ENCODE data around the gene FGD3. TPM values are rescaled to one million over a fixed set of nuclear protein-coding genes. Genes with fewer than 3 reads are reported as not detected.

FGD3 gene
- total RNA-seq, 1 experiment from 2014 or later = 26.6 TPM

GRCh38 chr9:92948038-92948534 is 763 bp downstream of the FGD3 start:
- H3K36me3 Mint-ChIP-seq (ENCODE audit: insufficient read depth, unreplicated experiment) = no peaks in the 10 kb centered on the region
- no peaks in the 10 kb centered on the region for H3K4me1 ChIP-seq
- peak overlapping the region; percentile 38 for H3K4me3 Mint-ChIP-seq (ENCODE audit: unreplicated experiment)
- no peak overlapping the region for H3K27ac Mint-ChIP-seq (ENCODE audit: unreplicated experiment)
- H3K4me1 Mint-ChIP-seq (ENCODE audit: low read depth, unreplicated experiment) = no peaks in the 10 kb centered on the region
- no TSS peak for BruUV-seq (replicated peaks)
- ChIA-PET POLR2A (no interaction called here), CTCF (no interaction called here)
- intact Hi-C loops (cut with micrococcal nuclease; ENCODE audit: unreplicated experiment) = no loop called here
- H3K9me3 ChIP-seq = no peaks in the 10 kb centered on the region
- H3K36me3 ChIP-seq (ENCODE audit: control insufficient read depth, insufficient read depth, low read length) = no peaks in the 10 kb centered on the region
- no peak overlapping the region for H3K4me3 ChIP-seq (ENCODE audit: low read depth, low read length)
- DNase-seq = no peak
- no peaks in the 10 kb centered on the region for H3K27me3 ChIP-seq (replicated peaks; ENCODE audit: control insufficient read depth, insufficient read depth, low read length)
- no peaks in the 10 kb centered on the region for H3K27me3 Mint-ChIP-seq (ENCODE audit: insufficient read depth, unreplicated experiment)
- TF ChIP-seq CTCF (IDR thresholded peaks at IDR 0.05; ENCODE audit: insufficient read depth in 1 of 2, low read depth in 1 of 2, low read length in 1 of 2, severe bottlenecking in 1 of 2, unreplicated experiment in 1 of 2) = no peak
- no peaks in the 10 kb centered on the region for H3K9me3 Mint-ChIP-seq (ENCODE audit: unreplicated experiment)

GRCh38 chr9:92948632-92949031 is 1.3 kb downstream of the FGD3 start:
- no peak overlapping the region for H3K4me3 Mint-ChIP-seq (ENCODE audit: unreplicated experiment)
- no peak overlapping the region for H3K4me3 ChIP-seq (ENCODE audit: low read depth, low read length)
- no peaks in the 10 kb centered on the region for H3K9me3 ChIP-seq
- H3K27ac Mint-ChIP-seq (ENCODE audit: unreplicated experiment) = no peak overlapping the region
- no peaks in the 10 kb centered on the region for H3K36me3 Mint-ChIP-seq (ENCODE audit: insufficient read depth, unreplicated experiment)
- H3K9me3 Mint-ChIP-seq (ENCODE audit: unreplicated experiment) = no peaks in the 10 kb centered on the region
- CTCF ChIA-PET = no interaction called here
- intact Hi-C loops (cut with micrococcal nuclease; ENCODE audit: unreplicated experiment) = no loop called here
- no peaks in the 10 kb centered on the region for H3K27me3 ChIP-seq (replicated peaks; ENCODE audit: control insufficient read depth, insufficient read depth, low read length)
- H3K36me3 ChIP-seq (ENCODE audit: control insufficient read depth, insufficient read depth, low read length) = no peaks in the 10 kb centered on the region
- DNase-seq = no peak
- H3K27me3 Mint-ChIP-seq (ENCODE audit: insufficient read depth, unreplicated experiment) = no peaks in the 10 kb centered on the region
- no peaks in the 10 kb centered on the region for H3K4me1 ChIP-seq
- POLR2A ChIA-PET = no interaction called here
- H3K4me1 Mint-ChIP-seq (ENCODE audit: low read depth, unreplicated experiment) = no peaks in the 10 kb centered on the region
- no TSS peak for BruUV-seq (replicated peaks)
- TF ChIP-seq CTCF (IDR thresholded peaks at IDR 0.05; ENCODE audit: insufficient read depth in 1 of 2, low read depth in 1 of 2, low read length in 1 of 2, severe bottlenecking in 1 of 2, unreplicated experiment in 1 of 2) = no peak

GRCh38 chr9:92949266-92949982 is 2.1 kb downstream of the FGD3 start:
- no TSS peak for BruUV-seq (replicated peaks)
- CTCF ChIA-PET = no interaction called here
- POLR2A ChIA-PET = no interaction called here

More at GRCh38 chr9:92949266-92949982, 2.1 kb downstream of the FGD3 start:
- DNase-seq = no peak
- no peaks in the 10 kb centered on the region for H3K4me1 ChIP-seq
- H3K9me3 ChIP-seq = no peaks in the 10 kb centered on the region
- Mint-ChIP-seq H3K9me3 (ENCODE audit: unreplicated experiment) (no peaks in the 10 kb centered on the region), H3K36me3 (ENCODE audit: insufficient read depth, unreplicated experiment) (no peaks in the 10 kb centered on the region), H3K4me3 (ENCODE audit: unreplicated experiment) (no peak overlapping the region), H3K4me1 (ENCODE audit: low read depth, unreplicated experiment) (no peaks in the 10 kb centered on the region), H3K27ac (ENCODE audit: unreplicated experiment) (no peak overlapping the region), H3K27me3 (ENCODE audit: insufficient read depth, unreplicated experiment) (no peaks in the 10 kb centered on the region)
- TF ChIP-seq CTCF (IDR thresholded peaks at IDR 0.05; ENCODE audit: insufficient read depth in 1 of 2, low read depth in 1 of 2, low read length in 1 of 2, severe bottlenecking in 1 of 2, unreplicated experiment in 1 of 2) = no peak
- H3K27me3 ChIP-seq (replicated peaks; ENCODE audit: control insufficient read depth, insufficient read depth, low read length) = no peaks in the 10 kb centered on the region
- no peak overlapping the region for H3K4me3 ChIP-seq (ENCODE audit: low read depth, low read length)
- intact Hi-C loops (cut with micrococcal nuclease; ENCODE audit: unreplicated experiment) = no loop called here
- no peaks in the 10 kb centered on the region for H3K36me3 ChIP-seq (ENCODE audit: control insufficient read depth, insufficient read depth, low read length)
